ENCODE results near the gene SCFD2.
"Not testable (repeated sequence)": the region's sequence is repeated elsewhere in the genome, so short reads cannot be mapped to it uniquely, and the experiment has no call there.

- not testable (repeated sequence) for TF ChIP-seq CTCF (IDR thresholded peaks at IDR 0.05; ENCODE audit: insufficient read depth, low read depth, low read length); EZH2 (IDR thresholded peaks at IDR 0.05; ENCODE audit: insufficient read depth, low read length)
Measured at GRCh38 chr4:53346392-53346791, 19.5 kb downstream of the SCFD2 start.

Data from astrocyte (in vitro differentiated cells and primary cell).